HepG2 (cell line): ENCODE results near the gene WDR27. TPM values are rescaled to one million over a fixed set of nuclear protein-coding genes. Genes with fewer than 3 reads are reported as not detected.

ENCODE experiments used
- ATAD3A ChIP-seq: sonication (generic); formaldehyde crosslinking; IDR thresholded peaks from 2 replicates; pipeline ENCODE4 v1.4.0; 2020; ENCODE audit warnings: missing genetic modification reagents
- BCL6 ChIP-seq: IDR thresholded peaks from 2 replicates; pipeline ENCODE4 v1.6.1; 2016; ENCODE audit warnings: missing genetic modification reagents, missing compliant biosample characterization
- DRAP1 ChIP-seq: IDR thresholded peaks from 2 replicates; pipeline ENCODE4 v1.6.1; 2016; ENCODE audit warnings: missing genetic modification reagents, missing compliant biosample characterization
- ERF ChIP-seq: IDR thresholded peaks from 2 replicates; pipeline ENCODE4 v1.6.1; 2018; ENCODE audit warnings: missing biosample characterization, missing genetic modification reagents
- FOXC1 ChIP-seq: sonication (generic); formaldehyde crosslinking; IDR thresholded peaks from 2 replicates; pipeline ENCODE4 v1.8.0; 2022; ENCODE audit warnings: mild to moderate bottlenecking, missing genetic modification reagents, borderline replicate concordance
- FUBP1 ChIP-seq: sonication (generic); formaldehyde crosslinking; IDR thresholded peaks from 2 replicates; pipeline ENCODE4 v1.5.1; 2020; ENCODE audit warnings: missing genetic modification reagents, mild to moderate bottlenecking, borderline replicate concordance
- HDAC2 ChIP-seq: sonication (generic); formaldehyde crosslinking; IDR thresholded peaks from 2 replicates; pipeline ENCODE4 v1.4.0; 2020; ENCODE audit warnings: missing genetic modification reagents
- HNRNPK ChIP-seq: fragments of 200-400 bp; formaldehyde crosslinking; IDR thresholded peaks from 2 replicates; pipeline ENCODE4 v1.6.1; 2018; ENCODE audit warnings: low read length, low read depth, moderate library complexity, mild to moderate bottlenecking; ENCODE audit not compliant: poor library complexity, severe bottlenecking
- MEIS2 ChIP-seq: sonication (generic); formaldehyde crosslinking; IDR thresholded peaks from 2 replicates; pipeline ENCODE4 v1.9.0; 2021; ENCODE audit warnings: mild to moderate bottlenecking, missing genetic modification reagents
- MXD3 ChIP-seq: IDR thresholded peaks from 2 replicates; pipeline ENCODE4 v1.6.1; 2016; ENCODE audit warnings: mild to moderate bottlenecking, missing biosample characterization, missing genetic modification reagents
- NR2F2 ChIP-seq: IDR thresholded peaks from 2 replicates; pipeline ENCODE4 v1.6.1; 2012; ENCODE audit warnings: low read depth, inconsistent platforms, borderline replicate concordance
- PPARG ChIP-seq: conservative IDR thresholded peaks from 2 replicates; pipeline ENCODE4 v1.6.1; 2016; ENCODE audit warnings: missing biosample characterization, missing genetic modification reagents
- SRSF4 ChIP-seq: fragments of 200-400 bp; formaldehyde crosslinking; IDR thresholded peaks from one replicate; pipeline ENCODE4 v1.6.1; 2018; ENCODE audit warnings: mild to moderate bottlenecking, low read depth, low read length, moderate library complexity; ENCODE audit not compliant: poor library complexity, severe bottlenecking
- TEF ChIP-seq: sonication (generic); formaldehyde crosslinking; IDR thresholded peaks from 2 replicates; pipeline ENCODE4 v1.5.0; 2020; ENCODE audit warnings: missing genetic modification reagents
- ZBTB7B ChIP-seq: sonication (generic); formaldehyde crosslinking; IDR thresholded peaks from 2 replicates; pipeline ENCODE4 v1.4.0; 2020; ENCODE audit warnings: missing genetic modification reagents
- ZFP1 ChIP-seq: IDR thresholded peaks from 2 replicates; pipeline ENCODE4 v1.6.1; 2016
- ZFP36L2 ChIP-seq: sonication (generic); formaldehyde crosslinking; IDR thresholded peaks from 2 replicates; pipeline ENCODE4 v1.4.0; 2020; ENCODE audit warnings: missing genetic modification reagents
- ZNF468 ChIP-seq: sonication (generic); formaldehyde crosslinking; IDR thresholded peaks from 2 replicates; pipeline ENCODE4 v1.8.0; 2022; ENCODE audit warnings: mild to moderate bottlenecking, moderate library complexity, missing genetic modification reagents
- ZNF770 ChIP-seq: sonication (generic); formaldehyde crosslinking; IDR thresholded peaks from 2 replicates; pipeline ENCODE4 v1.5.0; 2020; ENCODE audit warnings: mild to moderate bottlenecking, missing genetic modification reagents
- polyA plus RNA-seq, 8 experiments: library from polyadenylated mRNA; depleted of rRNA in 3 of 8; stranded (reverse) in 7 of 8; unstranded in 1 of 8; fragments of >200 nt; fragmentation: Illumina TruSeq in 4 of 8; extraction: Trizol in 4 of 8; gene quantifications; 2 replicates each; pipeline versions ENCODE4 v1.2.1 to v1.2.3, GENCODE V29; 2011 to 2016; ENCODE audit warnings: low read depth in 4 of 8, missing spikeins in 1 of 8, mixed read lengths in 1 of 8; ENCODE audit not compliant: insufficient read depth in 1 of 8
- total RNA-seq, 5 experiments: library from RNA; depleted of rRNA; stranded (reverse); fragments of >200 nt; fragmentation: Illumina TruSeq; extraction: Trizol; gene quantifications; 2 replicates each; pipeline ENCODE4 v1.2.3, GENCODE V29; 2016; ENCODE audit warnings: low read depth in 1 of 5
- TF ChIP-seq, protein P1 (sequence below): sonication (generic); formaldehyde crosslinking; IDR thresholded peaks from 2 replicates; pipeline ENCODE4 v1.8.0; 2022; ENCODE audit warnings: mild to moderate bottlenecking, missing genetic modification reagents, borderline replicate concordance

WDR27 gene
- total and polyA plus RNA-seq, 2 of the 13 experiments (the other 11 are each of a cell fraction or from before 2014, with no cell fraction given), result 34.1 to 80.3 TPM

GRCh38 chr6:169701954-169702839 is at the start of gene WDR27, which contains the start of gene C6orf120 (continued):
- TF ChIP-seq MXD3, result peak; percentile 80
- TF ChIP-seq FUBP1, result 0 out of 2 replicates have a peak, but pooled peaks have one; percentile 76
- TF ChIP-seq BCL6 (CRISPR knock-in tag), result peak; percentile 44
- TF ChIP-seq ERF, result peak; percentile 65; the same call in 1 of the 2 replicates
- peak; percentile 86 for TF ChIP-seq HDAC2
- peak; percentile 35 for TF ChIP-seq SRSF4
- TF ChIP-seq NR2F2, result 0 out of 2 replicates have a peak, but pooled peaks have one; percentile 9
- peak; percentile 88; the same call in 1 of the 2 replicates for TF ChIP-seq ZFP1 (CRISPR knock-in tag)
- TF ChIP-seq DRAP1 (CRISPR knock-in tag), result peak; percentile 96
- TF ChIP-seq MEIS2 (CRISPR knock-in tag), result peak; percentile 64; the same call in 1 of the 2 replicates
- 0 out of 2 replicates have a peak, but pooled peaks have one; percentile 16 for TF ChIP-seq ZFP36L2 (CRISPR knock-in tag)
- TF ChIP-seq FOXC1 (CRISPR knock-in tag), result peak; percentile 83
- TF ChIP-seq ZNF770 (CRISPR knock-in tag), result peak; percentile 75
- peak; percentile 88 for TF ChIP-seq ZNF468 (CRISPR knock-in tag)
- TF ChIP-seq HNRNPK, result peak; percentile 91
- 0 out of 2 replicates have a peak, but pooled peaks have one; percentile 2 for TF ChIP-seq ATAD3A (CRISPR knock-in tag)
- no peak for TF ChIP-seq TEF (CRISPR knock-in tag)
- peak; percentile 52 for TF ChIP-seq PPARG (CRISPR knock-in tag)
- no peak; the same call in none of the 2 replicates for TF ChIP-seq ZBTB7B (CRISPR knock-in tag)
- TF ChIP-seq, protein P1, sequence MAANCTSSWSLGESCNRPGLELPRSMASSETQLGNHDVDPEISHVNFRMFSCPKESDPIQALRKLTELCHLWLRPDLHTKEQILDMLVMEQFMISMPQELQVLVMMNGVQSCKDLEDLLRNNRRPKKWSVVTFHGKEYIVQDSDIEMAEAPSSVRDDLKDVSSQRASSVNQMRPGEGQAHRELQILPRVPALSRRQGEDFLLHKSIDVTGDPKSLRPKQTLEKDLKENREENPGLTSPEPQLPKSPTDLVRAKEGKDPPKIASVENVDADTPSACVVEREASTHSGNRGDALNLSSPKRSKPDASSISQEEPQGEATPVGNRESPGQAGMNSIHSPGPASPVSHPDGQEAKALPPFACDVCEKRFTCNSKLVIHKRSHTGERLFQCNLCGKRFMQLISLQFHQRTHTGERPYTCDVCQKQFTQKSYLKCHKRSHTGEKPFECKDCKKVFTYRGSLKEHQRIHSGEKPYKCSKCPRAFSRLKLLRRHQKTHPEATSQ (CRISPR knock-in tag), result peak; percentile 92
